HG02938 (cell line): ENCODE measurements around the gene EFCAB12.
"Not testable (repeated sequence)": the region's sequence is repeated elsewhere in the genome, so short reads cannot be mapped to it uniquely, and the experiment has no call there.

ENCODE experiments used
- ATAC-seq: cut with Tn5 transposase; IDR thresholded peaks from one replicate; pipeline ENCODE4 v1.9.1; 2021; ENCODE audit warnings: mild to moderate bottlenecking, moderate library complexity; ENCODE audit not compliant: unreplicated experiment

Gene EFCAB12

GRCh38 chr3:129371041-129371826 lies 57.2 kb downstream of the EFCAB12 start:
- no peak for ATAC-seq

DNA sequence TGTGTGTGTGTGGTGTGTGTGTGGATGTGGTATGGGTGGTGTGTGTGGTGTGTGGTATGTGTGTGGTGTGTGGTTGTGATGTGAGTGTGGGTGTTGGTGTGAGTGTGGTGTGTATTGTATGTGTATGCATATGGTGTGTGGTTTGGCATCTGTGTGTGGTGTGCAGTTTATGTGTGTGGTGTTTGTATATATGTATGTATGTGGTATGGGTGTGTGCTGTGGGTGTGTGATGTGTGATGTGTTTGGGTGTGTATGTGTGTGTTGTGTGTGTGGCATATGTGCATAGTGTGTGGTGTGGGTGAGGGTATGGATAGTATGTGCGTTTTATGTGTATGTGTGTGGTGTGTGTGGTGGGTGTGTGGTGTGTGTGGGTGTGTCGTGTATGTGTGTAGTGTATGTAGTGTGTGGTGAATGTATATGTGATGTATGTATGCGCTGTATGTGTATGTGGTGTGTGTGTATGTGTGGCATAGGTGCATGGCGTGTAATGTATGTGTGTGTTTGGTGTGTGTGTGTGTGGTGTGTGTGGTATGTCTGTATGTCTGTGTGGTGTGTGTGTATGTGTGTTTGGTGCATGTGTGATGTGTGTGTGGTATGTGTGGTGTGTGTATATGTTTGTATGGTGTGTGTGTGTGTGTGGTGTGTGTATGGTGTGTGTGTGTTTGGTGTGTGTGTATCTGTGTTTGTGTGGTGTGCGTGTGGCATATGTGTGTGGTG lies 58.0 kb downstream of the EFCAB12 start:
- no peak for ATAC-seq

GRCh38 chr3:129369711-129370110 lies 58.7 kb downstream of the EFCAB12 start:
- ATAC-seq: no peak

- ATAC-seq: no peak
These were observed 60.6 kb downstream of the EFCAB12 start for GRCh38 chr3:129367821-129368220.

- no peak for ATAC-seq
These were observed 62.1 kb downstream of the EFCAB12 start for GRCh38 chr3:129366312-129366831.

DNA sequence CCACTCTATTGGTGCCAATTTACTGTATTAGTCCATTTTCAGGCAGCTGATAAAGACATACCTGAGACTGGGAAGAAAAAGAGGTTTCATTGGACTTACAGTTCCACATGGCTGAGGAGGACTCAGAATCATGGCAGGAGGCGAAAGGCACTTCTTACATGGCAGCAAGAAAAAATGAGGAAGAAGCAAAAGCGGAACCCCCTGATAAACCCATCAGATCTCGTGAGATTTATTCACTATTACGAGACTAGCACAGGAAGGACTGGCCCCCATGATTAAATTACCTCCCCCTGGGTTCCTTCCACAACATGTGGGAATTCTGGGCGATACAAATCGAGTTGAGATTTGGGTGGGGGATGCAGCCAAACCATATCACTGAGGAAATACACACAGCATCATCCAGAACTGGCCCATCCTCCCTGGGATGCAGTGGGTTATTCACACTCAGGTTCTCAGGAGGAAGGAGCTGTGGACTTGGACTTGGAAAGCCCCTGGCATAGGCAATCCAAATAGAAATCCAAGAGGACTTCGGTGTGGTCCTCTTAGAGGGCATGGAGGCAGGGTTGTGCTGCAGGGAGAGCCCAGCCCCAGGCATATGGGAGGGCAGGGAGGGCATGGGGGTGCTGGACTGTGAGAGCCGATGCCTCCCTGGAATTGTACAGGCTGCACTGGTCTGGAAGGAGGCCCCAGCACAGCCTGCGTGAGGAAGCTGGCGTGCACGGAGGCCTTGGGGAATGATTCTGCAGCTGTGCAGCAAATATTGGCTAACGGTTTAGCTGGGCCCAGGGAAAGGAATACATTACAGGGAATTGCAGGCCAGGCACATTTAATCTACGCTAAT lies 62.9 kb downstream of the EFCAB12 start:
- no peak for ATAC-seq

DNA sequence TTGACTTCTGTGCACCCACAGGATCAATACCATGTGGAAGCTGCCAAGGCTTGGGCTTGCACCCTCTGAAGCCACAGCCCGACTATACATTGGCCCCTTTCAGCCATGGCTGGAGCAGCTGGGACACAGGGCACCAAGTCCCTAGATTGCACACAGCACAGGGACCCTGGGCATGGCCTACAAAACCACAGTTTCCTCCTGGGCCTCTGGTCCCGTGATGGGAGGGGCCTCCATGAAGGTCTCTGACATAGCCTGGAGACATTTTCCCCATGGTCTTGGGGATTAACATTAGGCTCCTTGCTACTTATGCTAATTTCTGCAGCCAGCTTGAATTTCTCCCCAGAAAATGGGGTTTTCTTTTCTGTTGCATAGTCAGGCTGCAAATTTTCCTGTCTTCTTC lies 63.6 kb downstream of the EFCAB12 start:
- not testable (repeated sequence) for ATAC-seq

DNA sequence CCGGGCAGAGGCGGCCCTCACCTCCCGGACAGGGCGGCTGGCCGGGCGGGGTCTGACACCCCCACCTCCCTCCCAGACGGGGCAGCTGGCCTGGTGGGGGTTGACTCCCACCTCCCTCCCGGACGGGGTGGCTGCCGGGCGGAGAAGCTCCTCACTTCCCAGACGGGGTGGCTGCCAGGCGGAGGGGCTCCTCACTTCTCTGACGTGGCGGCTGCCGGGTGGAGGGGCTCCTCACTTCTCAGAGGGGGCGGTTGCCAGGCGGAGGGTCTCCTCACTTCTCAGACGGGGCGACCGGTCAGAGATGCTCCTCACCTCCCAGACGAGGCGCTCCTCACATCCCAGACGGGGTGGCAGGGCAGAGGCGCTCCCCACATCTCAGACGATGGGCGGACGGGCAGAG lies 65.1 kb downstream of the EFCAB12 start:
- ATAC-seq: not testable (repeated sequence)

GRCh38 chr3:129360705-129361460 lies 67.6 kb downstream of the EFCAB12 start:
- ATAC-seq: no peak

DNA sequence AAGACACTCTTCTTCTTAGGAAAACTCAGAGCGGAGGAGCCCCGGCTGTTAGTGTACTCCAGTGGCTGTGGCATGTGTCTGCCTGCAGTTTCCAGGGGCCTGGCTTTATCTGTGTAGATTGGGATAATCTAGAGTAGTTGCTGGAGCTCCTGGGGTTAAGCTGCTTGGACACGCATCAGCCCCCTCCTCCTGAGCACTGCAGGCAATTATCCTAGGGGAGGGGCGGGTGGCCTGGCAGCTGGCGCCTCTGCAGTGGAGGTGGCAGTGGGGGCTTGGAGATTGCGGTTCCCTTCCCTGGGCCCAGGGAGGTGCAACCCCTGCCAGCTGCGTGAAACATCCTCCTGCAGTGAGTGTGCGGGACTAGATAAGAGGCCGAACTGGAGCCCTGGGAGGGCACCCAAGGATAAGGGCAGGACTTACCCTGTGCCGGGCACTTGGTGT lies 68.2 kb downstream of the EFCAB12 start:
- ATAC-seq: no peak

DNA sequence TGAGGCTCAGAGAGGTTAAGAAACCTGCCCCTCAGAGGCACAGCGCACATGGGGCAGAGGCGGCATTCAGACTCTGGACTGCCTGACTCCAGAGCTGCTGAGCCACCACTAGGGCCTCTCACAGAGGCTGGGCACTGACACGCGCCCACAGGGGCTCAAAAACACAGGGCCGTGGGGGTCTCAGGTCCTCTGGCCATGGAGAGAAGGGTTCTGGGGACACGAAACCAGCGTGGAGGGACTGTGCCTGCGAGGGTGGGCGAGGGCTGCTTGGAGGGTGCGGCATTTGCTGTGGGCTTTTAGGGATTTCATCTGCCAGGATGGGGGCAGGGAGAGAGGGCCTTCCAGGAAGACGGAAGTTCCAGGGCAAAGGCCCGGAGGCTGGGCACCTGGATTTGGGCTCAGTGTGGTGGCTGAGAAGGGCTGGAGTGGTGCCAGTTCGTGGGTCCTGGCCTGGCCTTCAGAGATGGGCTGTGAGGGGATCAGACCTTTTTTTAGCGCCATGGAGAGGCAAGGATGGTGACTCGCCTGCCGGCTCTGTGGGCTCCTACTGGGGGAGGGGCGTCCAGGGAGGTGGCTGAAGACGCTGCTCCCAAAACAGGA lies 69.6 kb downstream of the EFCAB12 start:
- no peak for ATAC-seq

DNA sequence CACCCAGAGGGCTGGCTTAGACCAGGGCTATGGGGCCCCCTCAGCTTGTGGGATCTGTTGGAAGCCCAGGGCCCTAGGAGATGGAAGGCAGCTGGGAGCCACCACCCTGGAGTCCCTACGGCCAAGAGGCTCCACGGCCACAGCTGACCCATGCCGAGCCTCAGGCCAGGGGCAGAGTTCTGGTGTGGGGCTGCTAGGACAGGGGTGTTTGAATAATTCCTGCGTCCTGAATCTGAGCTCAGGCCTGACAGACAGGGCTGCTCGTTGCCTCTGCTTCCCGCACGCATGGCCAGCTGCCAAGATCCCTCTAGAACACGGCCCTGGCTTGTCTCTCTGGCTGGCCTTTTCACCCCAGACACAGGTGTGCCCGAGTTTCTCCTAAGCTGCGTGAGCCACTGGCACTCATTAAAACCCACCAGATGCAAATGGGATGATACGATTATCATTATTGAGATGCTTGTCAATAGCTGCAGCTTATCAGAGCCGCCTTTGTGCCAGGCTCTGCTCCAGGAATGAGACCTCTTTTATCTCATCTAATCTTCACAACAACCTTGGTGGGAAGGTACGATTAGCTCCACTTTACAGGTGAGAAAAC lies 70.2 kb downstream of the EFCAB12 start:
- no peak for ATAC-seq

DNA sequence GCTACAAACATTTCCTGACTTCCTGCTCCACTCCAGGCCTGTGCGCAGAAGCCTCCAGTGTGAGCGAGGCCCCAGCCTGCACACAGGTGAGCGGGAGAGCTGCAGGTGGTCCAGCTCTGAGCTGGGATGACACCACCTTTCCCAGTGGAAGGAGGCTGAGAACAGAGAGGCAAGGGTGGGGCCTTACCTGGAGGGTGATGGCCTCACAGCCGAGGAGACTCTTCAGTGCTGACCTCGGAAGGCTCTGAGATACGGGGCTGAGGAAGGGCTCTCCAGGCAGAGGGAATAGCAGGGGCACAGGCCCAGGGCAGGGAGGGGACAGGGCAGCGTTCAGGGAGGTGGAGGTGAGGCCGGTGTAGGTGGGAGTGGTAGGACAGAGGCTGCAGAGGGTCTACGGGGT lies 70.8 kb downstream of the EFCAB12 start:
- no peak for ATAC-seq

DNA sequence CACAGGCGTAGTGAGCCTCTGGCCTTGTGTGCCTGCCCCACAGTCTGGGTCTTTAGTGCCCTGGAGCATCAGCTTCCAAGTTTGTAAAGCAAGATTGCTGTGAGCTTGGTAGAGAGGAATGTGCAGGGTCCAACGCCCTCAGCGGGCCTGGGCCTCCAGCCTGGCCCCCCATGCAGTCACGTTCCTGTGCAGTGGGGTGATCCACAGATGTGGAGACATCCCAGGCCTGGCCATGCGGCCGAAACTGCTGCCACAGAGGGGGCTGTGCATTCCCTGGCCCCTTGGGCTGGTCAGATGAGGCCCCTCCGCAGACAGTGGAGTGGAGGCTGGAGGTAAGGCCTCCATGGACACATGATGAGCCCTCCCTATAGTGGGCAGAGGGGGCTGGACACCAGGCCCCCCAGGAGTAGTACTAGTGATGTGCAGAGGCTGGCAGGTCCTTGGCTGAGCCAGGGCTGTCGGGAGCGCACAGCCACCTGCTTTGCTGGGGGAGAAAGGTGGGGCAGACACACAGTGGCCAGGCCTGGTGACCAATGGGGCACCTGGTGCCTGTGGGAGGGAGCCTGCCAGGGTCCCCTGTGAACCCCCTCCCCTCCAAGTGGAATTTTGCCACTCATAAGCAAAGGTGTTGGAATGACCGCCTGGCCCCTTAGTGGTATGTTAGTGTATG lies 71.5 kb downstream of the EFCAB12 start:
- ATAC-seq: no peak

- ATAC-seq: no peak
These were observed 74.9 kb downstream of the EFCAB12 start for GRCh38 chr3:129353589-129353941.

DNA sequence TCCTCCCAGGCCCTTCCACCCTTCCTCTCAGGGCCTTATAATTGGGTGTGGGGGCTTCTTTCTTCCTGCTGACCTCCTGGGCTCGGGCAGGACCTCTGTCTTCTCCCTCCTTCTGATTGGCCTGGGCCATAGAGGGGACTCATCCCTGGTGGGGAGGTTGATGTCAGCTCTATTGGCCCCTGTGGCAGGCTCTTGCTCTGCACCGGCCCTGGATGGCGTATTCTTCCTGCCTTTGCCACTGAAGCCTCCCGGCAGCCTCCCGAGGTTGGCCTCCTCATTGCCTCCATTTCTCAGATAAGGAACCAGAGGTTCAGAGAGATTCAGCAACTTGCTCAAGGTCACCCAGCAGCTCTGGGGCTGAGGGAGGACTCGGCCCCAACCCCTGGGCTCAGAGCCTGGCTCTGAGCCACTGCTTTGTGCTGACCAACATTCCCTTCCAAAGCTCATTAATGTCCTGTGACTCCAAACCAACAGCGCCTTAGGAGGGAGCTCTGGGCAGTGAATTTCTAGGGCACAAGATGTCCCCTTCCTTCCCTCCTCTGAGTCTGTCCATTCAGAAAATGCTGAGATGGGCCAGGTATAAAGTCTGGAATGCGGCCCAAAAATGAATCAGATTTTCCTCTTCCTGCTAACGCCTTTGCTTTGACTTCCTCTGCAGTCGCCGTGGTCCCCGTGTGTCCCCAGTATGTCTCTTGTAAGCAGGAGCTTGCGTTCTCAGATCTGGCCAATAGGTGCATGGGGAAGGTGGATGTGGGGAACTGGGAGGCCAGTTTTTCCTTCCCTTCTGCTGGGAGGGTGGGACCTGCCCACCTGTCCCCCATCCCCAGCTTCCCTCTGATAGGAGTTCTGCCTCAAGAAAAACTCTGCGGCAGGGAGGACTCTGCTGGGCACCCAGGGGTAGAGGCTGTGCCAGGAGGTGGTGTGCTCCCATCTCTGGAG lies 75.5 kb downstream of the EFCAB12 start:
- no peak for ATAC-seq

DNA sequence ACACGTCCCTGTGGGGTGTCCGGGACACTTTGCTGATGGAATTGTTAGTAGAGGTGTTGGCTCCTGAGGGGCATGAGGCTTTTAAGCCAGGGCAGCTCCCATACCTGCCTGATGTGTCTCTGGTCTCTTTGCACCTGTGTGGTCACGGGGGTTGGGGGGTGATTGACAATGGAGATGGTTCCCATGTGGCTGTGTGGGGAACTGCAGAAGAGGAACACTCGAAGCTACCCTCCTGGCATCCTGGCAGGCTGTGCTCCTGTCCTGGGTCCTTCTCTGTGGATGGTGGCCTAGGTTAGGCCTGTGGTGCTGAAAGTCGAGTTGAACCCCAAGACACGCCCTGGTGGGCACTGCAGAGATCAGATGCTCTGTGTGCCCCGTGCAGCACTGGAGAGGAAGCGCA lies 76.4 kb downstream of the EFCAB12 start:
- ATAC-seq: no peak
